GM12872 (cell line): ENCODE data around the gene ANKRD27.

ENCODE experiments used
- TF ChIP-seq, protein P1 (sequence below): IDR thresholded peaks from 3 replicates; pipeline ENCODE4 v1.5.1; 2011; ENCODE audit warnings: low read depth, mild to moderate bottlenecking, low read length, moderate library complexity; ENCODE audit not compliant: insufficient read depth

The ANKRD27 gene

DNA sequence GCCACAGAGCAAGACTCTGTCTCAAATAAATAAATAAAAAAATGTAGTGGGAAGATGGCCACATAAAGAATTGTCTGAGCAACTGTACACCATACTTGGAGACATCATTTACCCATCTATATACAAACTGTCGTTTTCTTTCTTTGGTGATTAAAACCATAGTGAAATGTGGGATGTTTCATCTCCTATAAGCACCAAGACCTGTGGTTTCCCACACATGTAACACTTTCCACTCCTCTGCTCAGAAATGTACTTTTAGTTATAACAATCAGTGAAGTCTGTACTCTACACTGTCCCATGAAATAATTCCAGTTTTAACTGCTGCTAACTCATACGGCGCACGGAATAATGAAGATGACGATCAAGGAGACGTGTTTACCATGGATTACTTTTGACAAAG lies 75.7 kb downstream of the ANKRD27 start:
- TF ChIP-seq, protein P1, sequence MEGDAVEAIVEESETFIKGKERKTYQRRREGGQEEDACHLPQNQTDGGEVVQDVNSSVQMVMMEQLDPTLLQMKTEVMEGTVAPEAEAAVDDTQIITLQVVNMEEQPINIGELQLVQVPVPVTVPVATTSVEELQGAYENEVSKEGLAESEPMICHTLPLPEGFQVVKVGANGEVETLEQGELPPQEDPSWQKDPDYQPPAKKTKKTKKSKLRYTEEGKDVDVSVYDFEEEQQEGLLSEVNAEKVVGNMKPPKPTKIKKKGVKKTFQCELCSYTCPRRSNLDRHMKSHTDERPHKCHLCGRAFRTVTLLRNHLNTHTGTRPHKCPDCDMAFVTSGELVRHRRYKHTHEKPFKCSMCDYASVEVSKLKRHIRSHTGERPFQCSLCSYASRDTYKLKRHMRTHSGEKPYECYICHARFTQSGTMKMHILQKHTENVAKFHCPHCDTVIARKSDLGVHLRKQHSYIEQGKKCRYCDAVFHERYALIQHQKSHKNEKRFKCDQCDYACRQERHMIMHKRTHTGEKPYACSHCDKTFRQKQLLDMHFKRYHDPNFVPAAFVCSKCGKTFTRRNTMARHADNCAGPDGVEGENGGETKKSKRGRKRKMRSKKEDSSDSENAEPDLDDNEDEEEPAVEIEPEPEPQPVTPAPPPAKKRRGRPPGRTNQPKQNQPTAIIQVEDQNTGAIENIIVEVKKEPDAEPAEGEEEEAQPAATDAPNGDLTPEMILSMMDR, result no peak

DNA sequence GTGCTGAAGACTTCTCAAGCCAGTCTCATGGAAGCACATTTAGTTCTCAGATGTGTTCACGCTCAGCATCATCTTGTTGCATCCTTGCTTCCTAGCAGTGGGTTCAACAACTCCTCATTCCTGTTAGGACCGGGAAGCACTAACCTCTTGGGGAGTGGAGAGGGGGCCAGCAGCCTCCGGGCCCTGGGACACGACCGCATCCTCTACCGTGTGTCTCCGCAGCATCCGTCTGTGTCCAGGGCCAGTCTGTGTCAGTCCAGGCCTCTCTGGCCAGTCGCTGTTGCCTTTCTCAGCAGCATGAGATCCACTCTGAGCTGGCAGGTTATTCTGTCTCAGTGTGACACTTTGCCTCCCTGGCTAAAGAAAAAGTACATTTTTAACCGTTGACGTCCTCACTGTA lies 77.0 kb downstream of the ANKRD27 start:
- TF ChIP-seq, protein P1, result no peak

DNA sequence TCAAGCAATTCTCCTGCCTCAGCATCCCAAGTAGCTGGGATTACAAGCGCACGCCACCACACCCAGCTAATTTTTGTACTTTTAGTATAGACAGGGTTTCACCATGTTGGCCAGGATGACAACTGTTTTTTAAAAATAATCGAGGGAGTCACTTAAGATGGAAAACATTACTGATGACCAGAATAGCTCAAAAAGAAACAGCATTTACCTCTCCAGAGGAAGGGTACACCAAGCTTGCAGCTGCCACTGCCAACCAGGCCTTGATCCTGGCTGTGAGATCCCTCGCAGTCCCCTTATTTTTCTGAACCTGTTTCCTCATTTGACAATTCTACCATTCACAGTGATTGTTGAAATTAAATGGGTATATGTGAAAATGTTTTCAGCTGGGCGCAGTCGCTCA lies 79.5 kb downstream of the ANKRD27 start:
- TF ChIP-seq, protein P1, result no peak

DNA sequence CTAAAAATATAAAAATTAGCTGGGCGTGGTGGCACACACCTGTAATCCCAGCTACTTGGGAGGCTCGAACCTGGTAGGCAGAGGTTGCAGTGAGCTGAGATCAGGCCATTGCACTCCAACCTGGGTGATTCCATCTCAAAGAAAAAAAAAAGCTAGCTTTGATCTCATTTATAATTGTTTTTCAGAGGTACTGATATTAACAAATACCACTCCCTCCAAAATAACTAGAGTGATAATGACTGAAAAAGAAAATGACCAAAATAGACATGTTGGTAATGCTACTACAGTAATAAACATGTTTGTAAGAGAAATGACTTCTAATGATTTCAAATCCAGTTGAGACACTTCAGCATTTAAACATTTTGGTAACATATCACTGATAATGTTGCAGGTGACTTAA lies 81.0 kb downstream of the ANKRD27 start:
- TF ChIP-seq, protein P1, result no peak

DNA sequence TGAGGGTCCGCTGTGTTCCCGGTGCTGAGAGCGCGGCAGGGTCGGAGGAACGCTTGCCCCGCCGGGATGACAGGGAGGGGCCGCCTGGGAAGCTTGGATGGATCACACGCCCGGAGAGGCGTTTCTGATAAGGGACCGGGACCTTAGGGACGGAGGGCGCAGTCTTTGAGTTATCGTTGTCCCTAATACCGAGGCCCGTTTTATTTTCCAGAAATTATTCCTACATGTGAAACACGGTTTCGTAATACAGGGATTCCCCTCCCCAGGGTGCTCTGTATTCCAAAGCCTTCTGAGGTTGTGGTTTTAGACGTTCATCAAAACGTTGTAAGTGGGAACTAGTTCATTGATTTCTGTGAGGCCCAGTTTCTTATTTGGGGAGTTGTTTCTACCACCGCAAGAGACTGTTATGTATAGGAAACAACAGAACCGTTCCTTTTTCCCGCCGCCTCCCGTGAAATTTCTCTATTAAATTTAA lies 93.2 kb downstream of the ANKRD27 start:
- TF ChIP-seq, protein P1, result no peak

DNA sequence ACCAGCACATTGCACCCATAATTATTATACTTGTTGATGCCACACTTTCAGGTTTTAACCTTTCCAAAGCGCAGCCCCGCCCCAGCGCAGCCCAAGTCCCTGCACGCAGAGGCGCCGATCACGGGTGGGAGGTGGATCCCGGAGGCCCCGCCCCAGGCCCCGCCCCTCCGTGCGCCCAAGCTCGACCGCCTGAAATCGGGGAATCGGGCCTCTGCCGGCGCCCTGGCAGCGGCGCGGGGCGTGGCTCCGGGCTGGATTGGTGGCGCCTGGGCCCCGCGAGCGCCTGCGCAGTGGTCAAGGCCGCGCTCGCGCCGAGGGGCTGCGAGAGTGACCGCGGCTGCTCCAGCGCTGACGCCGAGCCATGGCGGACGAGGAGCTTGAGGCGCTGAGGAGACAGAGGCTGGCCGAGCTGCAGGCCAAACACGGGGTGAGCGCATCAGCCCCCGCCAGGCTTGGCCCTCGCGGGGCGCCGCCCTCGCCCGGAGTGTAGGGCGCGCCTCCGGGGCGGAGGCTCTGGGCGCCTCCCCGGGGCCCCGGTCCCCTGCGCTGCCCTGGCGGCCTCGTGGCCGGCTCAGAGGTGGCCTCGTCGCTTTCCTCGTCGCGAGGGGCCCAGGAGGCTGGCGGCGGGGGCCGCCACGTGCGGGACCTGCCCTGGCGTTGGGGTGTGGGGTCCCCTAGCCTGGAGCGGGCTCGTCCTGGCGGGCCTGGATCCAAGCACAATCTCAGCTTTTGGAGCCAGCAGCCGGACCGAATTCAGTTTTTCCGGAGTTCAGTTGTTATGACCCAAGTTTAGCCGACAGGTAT lies 93.9 kb downstream of the ANKRD27 start, which contains the start of gene PDCD5:
Gene PDCD5 (plus strand): TSS at position 290 of the 804 bp plus-strand sequence. CDS start 72 bp downstream, at position 362.
- TF ChIP-seq, protein P1, result no peak

DNA sequence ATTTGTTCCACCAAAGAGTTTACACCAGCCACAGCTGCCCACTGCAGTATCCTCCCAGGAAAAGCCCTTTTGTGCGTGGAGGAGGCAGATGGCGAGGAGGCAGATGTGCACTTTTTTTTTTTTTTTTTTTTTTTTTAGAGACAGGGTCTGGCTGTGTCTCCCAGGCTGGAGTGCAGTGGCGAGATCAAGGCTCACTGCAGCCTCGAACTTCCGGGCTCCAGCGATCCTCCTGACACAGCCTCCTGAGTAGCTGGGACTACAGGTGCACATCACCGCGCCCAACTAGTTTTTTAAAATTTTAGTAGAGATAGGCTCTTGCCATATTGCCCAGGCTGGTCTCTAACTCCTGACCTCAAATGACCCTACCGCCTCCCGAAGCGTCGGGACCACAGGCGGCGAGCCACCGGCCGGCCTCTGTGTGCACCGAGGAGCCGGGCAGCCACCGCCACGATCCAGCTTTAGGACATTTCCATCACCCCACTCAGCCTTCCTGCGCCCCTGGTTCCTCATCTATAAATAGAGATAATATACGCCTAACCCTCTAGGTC lies 94.6 kb downstream of the ANKRD27 start:
- TF ChIP-seq, protein P1, result no peak
